A549 (cell line): Measurements from ENCODE around the gene PARD6G. TPM values are rescaled to one million over a fixed set of nuclear protein-coding genes. Genes with fewer than 3 reads are reported as not detected.

Experiments used
- ATAC-seq, 2 experiments: fragments of 200-7000 bp in 1 of 2; fragments of >200 bp in 1 of 2; cut with Nextera tagmentation in 1 of 2; cut with Tn5 transposase in 1 of 2; 3 replicates each; pipeline versions ENCODE4 v1.8.0 to v1.9.1; 2018 to 2020; ENCODE audit warnings: mild to moderate bottlenecking in 1 of 2, moderate library complexity in 1 of 2
- CTCF ChIA-PET: fragments of 300-600 bp; sonication (Branson Sonifier 250); formaldehyde crosslinking; extraction: SDS; loops from one replicate; lab custom pipeline; 2021; ENCODE audit warnings: antibody characterized with exemption, inconsistent platforms; lab: Yijun Ruan, JAX
- POLR2A ChIA-PET: fragments of 350-600 bp; formaldehyde crosslinking; extraction: SDS; loops from one replicate; lab custom pipeline; 2021; ENCODE audit warnings: antibody characterized with exemption, inconsistent platforms; lab: Yijun Ruan, JAX
- DNase-seq, 2 experiments: peaks; one replicate each; pipeline versions ENCODE4 v3.0.0 to v3.0.0-alpha.2; 2011 to 2016; ENCODE audit warnings: low read depth in 1 of 2, low spot score in 1 of 2
- FAIRE-seq: peaks from 2 replicates; lab custom pipeline; 2011; peaks lifted over from hg19 to GRCh38; lab: Jason Lieb, UNC
- H3K27ac ChIP-seq, 2 experiments: fragments of >200 bp; sonication (Bioruptor Twin); formaldehyde crosslinking; 3 replicates each; pipeline ENCODE4 v1.5.1; 2016 to 2017
- H3K4me1 ChIP-seq: fragments of >200 bp; sonication (Bioruptor Twin); formaldehyde crosslinking; 3 replicates; pipeline ENCODE4 v1.6.1; 2016
- H3K4me2 ChIP-seq: fragments of >200 bp; sonication (Bioruptor Twin); formaldehyde crosslinking; 3 replicates; pipeline ENCODE4 v1.6.1; 2016
- H3K4me3 ChIP-seq: fragments of >200 bp; sonication (Bioruptor Twin); formaldehyde crosslinking; 3 replicates; pipeline ENCODE4 v1.5.1; 2016
- H3K9me3 ChIP-seq: fragments of >200 bp; sonication (Bioruptor Twin); formaldehyde crosslinking; 3 replicates; pipeline ENCODE4 v1.6.1; 2016
- CBX8 ChIP-seq: fragments of 200-600 bp; sonication (generic); IDR thresholded peaks from 2 replicates; pipeline ENCODE4 v1.6.1; 2016
- CHD4 ChIP-seq: fragments of 200-600 bp; sonication (generic); IDR thresholded peaks from 2 replicates; pipeline ENCODE4 v1.6.1; 2016; ENCODE audit warnings: antibody characterized with exemption, mild to moderate bottlenecking, borderline replicate concordance
- EHF ChIP-seq: fragments of 250-450 bp; sonication (Bioruptor Pico); IDR thresholded peaks from 2 replicates; pipeline ENCODE4 v1.5.0; 2020; ENCODE audit warnings: mild to moderate bottlenecking
- EHMT2 ChIP-seq: fragments of 200-600 bp; sonication (generic); IDR thresholded peaks from 2 replicates; pipeline ENCODE4 v1.6.1; 2016; ENCODE audit warnings: antibody characterized with exemption, low read depth, mild to moderate bottlenecking, moderate library complexity
- ELK1 ChIP-seq: fragments of 150-350 bp; IDR thresholded peaks from 2 replicates; pipeline ENCODE4 v1.6.1; 2014; ENCODE audit warnings: low read depth, mild to moderate bottlenecking, low read length
- EP300 ChIP-seq, 2 experiments: fragments of >200 bp; sonication (Bioruptor Twin); formaldehyde crosslinking; IDR thresholded peaks; 2 replicates in 1 of 2; 3 replicates in 1 of 2; pipeline ENCODE4 v1.6.1; 2016 to 2017
- ESRRA ChIP-seq: fragments of 150-350 bp; IDR thresholded peaks from 2 replicates; pipeline ENCODE4 v1.6.1; 2014; ENCODE audit warnings: mild to moderate bottlenecking, low read length, borderline replicate concordance
- FOSB ChIP-seq: fragments of 250-450 bp; sonication (Bioruptor Pico); IDR thresholded peaks from 2 replicates; pipeline ENCODE4 v1.5.0; 2020; ENCODE audit warnings: mild to moderate bottlenecking, moderate library complexity
- FOXS1 ChIP-seq: fragments of 250-450 bp; sonication (Bioruptor Pico); IDR thresholded peaks from 2 replicates; pipeline ENCODE4 v1.5.0; 2020; ENCODE audit warnings: mild to moderate bottlenecking, moderate library complexity
- HOXB5 ChIP-seq: fragments of 250-450 bp; sonication (Bioruptor Pico); IDR thresholded peaks from 2 replicates; pipeline ENCODE4 v1.5.0; 2020; ENCODE audit warnings: mild to moderate bottlenecking, moderate library complexity
- JUN ChIP-seq, 2 experiments: fragments of >200 bp; sonication (Bioruptor Twin); formaldehyde crosslinking; IDR thresholded peaks; 2 replicates in 1 of 2; 3 replicates in 1 of 2; pipeline ENCODE4 v1.6.1; 2016 to 2017
- JUNB ChIP-seq: fragments of >200 bp; sonication (Bioruptor Twin); formaldehyde crosslinking; IDR thresholded peaks from 2 replicates; pipeline ENCODE4 v1.6.1; 2016
- MAFK ChIP-seq: fragments of 450-650 bp; IDR thresholded peaks from 2 replicates; pipeline ENCODE4 v1.6.1; 2014; ENCODE audit not compliant: partially characterized antibody
- NPAS2 ChIP-seq: fragments of 250-450 bp; sonication (Bioruptor Pico); IDR thresholded peaks from 2 replicates; pipeline ENCODE4 v1.8.0; 2022; ENCODE audit warnings: mild to moderate bottlenecking, moderate library complexity, borderline replicate concordance
- POLR2AphosphoS2 ChIP-seq: conservative IDR thresholded peaks from 2 replicates; pipeline ENCODE4 v1.6.1; 2012; ENCODE audit warnings: low read length, improper control_type of control experiment, inconsistent platforms
- RAD21 ChIP-seq, 2 experiments: fragments of >200 bp in 1 of 2; sonication (Bioruptor Twin) in 1 of 2; formaldehyde crosslinking in 1 of 2; IDR thresholded peaks in 1 of 2; conservative IDR thresholded peaks in 1 of 2; 2 replicates in 1 of 2; 3 replicates in 1 of 2; pipeline ENCODE4 v1.6.1; 2012 to 2018; ENCODE audit warnings: inconsistent platforms in 1 of 2
- RARB ChIP-seq: fragments of 250-450 bp; sonication (Bioruptor Pico); IDR thresholded peaks from 2 replicates; pipeline ENCODE4 v1.8.0; 2021; ENCODE audit warnings: mild to moderate bottlenecking, moderate library complexity
- RCOR1 ChIP-seq: fragments of 150-350 bp; IDR thresholded peaks from 2 replicates; pipeline ENCODE4 v1.6.1; 2014; ENCODE audit warnings: antibody characterized with exemption, low read length, low read depth
- SMC3 ChIP-seq: fragments of >200 bp; sonication (Bioruptor Twin); formaldehyde crosslinking; IDR thresholded peaks from 3 replicates; pipeline ENCODE4 v1.6.1; 2018; ENCODE audit warnings: inconsistent platforms
- WGBS: methylation state at CpG from one replicate; pipeline ENCODE4 v1.1.6; 2017; ENCODE audit errors: missing lambda C conversion rate; 5-methylcytosine and 5-hydroxymethylcytosine counted together
- polyA plus RNA-seq, 4 experiments: library from polyadenylated mRNA; depleted of rRNA in 3 of 4; stranded (reverse); fragments of >200 nt; fragmentation: RNase III in 1 of 4; extraction: RNeasy Plus Mini Kit Qiagen cat#74134 plus additional on column Dnase treatment in 1 of 4; gene quantifications; 2 replicates in 3 of 4; 3 replicates in 1 of 4; pipeline ENCODE4 v1.2.3, GENCODE V29; 2011 to 2017
- TF ChIP-seq, protein P1 (sequence below): IDR thresholded peaks from 2 replicates; pipeline ENCODE4 v1.6.1; 2012
- TF ChIP-seq, protein P2 (sequence below): fragments of 250-450 bp; sonication (Bioruptor Pico); IDR thresholded peaks from 2 replicates; pipeline ENCODE4 v1.5.0; 2020; ENCODE audit warnings: low read depth, mild to moderate bottlenecking, moderate library complexity
- TF ChIP-seq, protein P3 (sequence below): fragments of >200 bp; sonication (Bioruptor Twin); formaldehyde crosslinking; IDR thresholded peaks from 3 replicates; pipeline ENCODE4 v1.6.1; 2016
- TF ChIP-seq, protein P4 (sequence below): fragments of >200 bp; sonication (Bioruptor Twin); formaldehyde crosslinking; IDR thresholded peaks from 3 replicates; pipeline ENCODE4 v1.5.1; 2016
- TF ChIP-seq, protein P5 (sequence below): fragments of 200-600 bp; sonication (generic); IDR thresholded peaks from 2 replicates; pipeline ENCODE4 v1.6.1; 2016; ENCODE audit warnings: antibody characterized with exemption, mild to moderate bottlenecking, moderate library complexity

Gene PARD6G
- polyA plus RNA-seq, 2 of the 4 experiments (the other 2 are of a cell fraction): 1.6 to 2.3 TPM

DNA sequence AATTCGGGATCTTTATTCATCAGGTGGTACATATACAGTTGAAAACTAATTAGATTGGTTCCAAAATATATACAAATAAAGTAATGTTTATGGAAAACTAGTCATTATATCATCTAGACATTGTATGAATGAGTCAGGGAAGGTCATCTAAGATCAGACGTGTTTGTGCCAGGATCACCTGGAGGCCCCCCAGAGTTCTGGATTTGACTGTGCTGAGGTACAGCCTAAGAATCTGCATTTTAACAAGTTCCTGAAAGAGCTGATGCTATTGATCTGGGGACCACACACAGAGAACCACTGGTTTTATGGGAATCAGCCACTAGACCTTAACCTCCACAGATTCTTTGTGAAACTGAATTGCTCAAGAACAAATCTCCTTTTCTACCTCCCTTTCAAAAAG lies 43.2 kb downstream of the PARD6G start:
- Histone ChIP-seq H3K4me1 (no peaks in the 10 kb centered on the region), H3K4me2 (no peak overlapping the region), H3K27ac (no peak overlapping the region), H3K4me3 (no peak overlapping the region), H3K9me3 (no peaks in the 10 kb centered on the region)
- ATAC-seq (no peak), FAIRE-seq (no peak), DNase-seq (no peak)
- TF ChIP-seq JUN (IDR thresholded peaks at IDR 0.05) (no peak), NPAS2 (CRISPR knock-in tag) (no peak), RAD21 (conservative IDR thresholded peaks at IDR 0.05 in 1 of 2, IDR thresholded peaks at IDR 0.05 in 1 of 2) (no peak), RCOR1 (no peak), HOXB5 (CRISPR knock-in tag) (no peak), CHD4 (no peak)
- TF ChIP-seq, protein P1, sequence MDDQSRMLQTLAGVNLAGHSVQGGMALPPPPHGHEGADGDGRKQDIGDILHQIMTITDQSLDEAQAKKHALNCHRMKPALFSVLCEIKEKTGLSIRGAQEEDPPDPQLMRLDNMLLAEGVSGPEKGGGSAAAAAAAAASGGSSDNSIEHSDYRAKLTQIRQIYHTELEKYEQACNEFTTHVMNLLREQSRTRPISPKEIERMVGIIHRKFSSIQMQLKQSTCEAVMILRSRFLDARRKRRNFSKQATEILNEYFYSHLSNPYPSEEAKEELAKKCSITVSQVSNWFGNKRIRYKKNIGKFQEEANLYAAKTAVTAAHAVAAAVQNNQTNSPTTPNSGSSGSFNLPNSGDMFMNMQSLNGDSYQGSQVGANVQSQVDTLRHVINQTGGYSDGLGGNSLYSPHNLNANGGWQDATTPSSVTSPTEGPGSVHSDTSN: no peak
- TF ChIP-seq, protein P2, sequence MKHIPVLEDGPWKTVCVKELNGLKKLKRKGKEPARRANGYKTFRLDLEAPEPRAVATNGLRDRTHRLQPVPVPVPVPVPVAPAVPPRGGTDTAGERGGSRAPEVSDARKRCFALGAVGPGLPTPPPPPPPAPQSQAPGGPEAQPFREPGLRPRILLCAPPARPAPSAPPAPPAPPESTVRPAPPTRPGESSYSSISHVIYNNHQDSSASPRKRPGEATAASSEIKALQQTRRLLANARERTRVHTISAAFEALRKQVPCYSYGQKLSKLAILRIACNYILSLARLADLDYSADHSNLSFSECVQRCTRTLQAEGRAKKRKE: no peak
- ChIA-PET CTCF (no interaction called here), POLR2A (no interaction called here)
- 78% methylated on average over 2 of the region's 2 CpGs for WGBS

DNA sequence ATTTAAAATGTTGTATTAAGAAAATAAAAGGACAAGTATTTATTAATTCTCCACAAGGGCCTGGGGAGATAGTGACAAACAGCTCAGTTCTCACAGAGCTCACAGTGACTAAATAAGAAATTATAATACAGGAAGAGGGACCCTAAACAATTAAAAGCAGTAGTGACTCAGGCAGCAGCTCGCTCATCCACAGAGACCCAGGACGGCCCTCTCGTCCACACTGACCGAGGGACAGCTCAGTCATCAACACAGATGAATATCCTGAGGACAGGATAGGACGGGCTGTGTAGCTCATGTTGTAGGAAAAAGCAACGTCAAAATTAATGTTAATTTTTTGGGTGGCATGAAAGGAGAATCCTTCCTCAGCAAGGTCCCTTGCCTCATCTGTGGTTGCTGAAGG lies 44.1 kb downstream of the PARD6G start:
- TF ChIP-seq FOXS1 (CRISPR knock-in tag): no peak
- no peak for TF ChIP-seq FOSB (CRISPR knock-in tag)
- TF ChIP-seq, protein P3, sequence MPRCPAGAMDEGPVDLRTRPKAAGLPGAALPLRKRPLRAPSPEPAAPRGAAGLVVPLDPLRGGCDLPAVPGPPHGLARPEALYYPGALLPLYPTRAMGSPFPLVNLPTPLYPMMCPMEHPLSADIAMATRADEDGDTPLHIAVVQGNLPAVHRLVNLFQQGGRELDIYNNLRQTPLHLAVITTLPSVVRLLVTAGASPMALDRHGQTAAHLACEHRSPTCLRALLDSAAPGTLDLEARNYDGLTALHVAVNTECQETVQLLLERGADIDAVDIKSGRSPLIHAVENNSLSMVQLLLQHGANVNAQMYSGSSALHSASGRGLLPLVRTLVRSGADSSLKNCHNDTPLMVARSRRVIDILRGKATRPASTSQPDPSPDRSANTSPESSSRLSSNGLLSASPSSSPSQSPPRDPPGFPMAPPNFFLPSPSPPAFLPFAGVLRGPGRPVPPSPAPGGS: no peak
- TF ChIP-seq POLR2AphosphoS2: no peak
- TF ChIP-seq ESRRA: no peak
- no peak for TF ChIP-seq CBX8
- TF ChIP-seq, protein P4, sequence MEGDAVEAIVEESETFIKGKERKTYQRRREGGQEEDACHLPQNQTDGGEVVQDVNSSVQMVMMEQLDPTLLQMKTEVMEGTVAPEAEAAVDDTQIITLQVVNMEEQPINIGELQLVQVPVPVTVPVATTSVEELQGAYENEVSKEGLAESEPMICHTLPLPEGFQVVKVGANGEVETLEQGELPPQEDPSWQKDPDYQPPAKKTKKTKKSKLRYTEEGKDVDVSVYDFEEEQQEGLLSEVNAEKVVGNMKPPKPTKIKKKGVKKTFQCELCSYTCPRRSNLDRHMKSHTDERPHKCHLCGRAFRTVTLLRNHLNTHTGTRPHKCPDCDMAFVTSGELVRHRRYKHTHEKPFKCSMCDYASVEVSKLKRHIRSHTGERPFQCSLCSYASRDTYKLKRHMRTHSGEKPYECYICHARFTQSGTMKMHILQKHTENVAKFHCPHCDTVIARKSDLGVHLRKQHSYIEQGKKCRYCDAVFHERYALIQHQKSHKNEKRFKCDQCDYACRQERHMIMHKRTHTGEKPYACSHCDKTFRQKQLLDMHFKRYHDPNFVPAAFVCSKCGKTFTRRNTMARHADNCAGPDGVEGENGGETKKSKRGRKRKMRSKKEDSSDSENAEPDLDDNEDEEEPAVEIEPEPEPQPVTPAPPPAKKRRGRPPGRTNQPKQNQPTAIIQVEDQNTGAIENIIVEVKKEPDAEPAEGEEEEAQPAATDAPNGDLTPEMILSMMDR: no peak
- TF ChIP-seq MAFK: no peak
- no peak for TF ChIP-seq JUNB
- TF ChIP-seq EHMT2: no peak
- TF ChIP-seq, protein P2: no peak
- TF ChIP-seq NPAS2 (CRISPR knock-in tag): no peak
- no peak for TF ChIP-seq JUN (IDR thresholded peaks at IDR 0.05)
- no peak for TF ChIP-seq EHF (CRISPR knock-in tag)
- TF ChIP-seq ELK1: no peak
- TF ChIP-seq EP300 (IDR thresholded peaks at IDR 0.05): no peak
- no peak for TF ChIP-seq RARB (CRISPR knock-in tag)
- TF ChIP-seq SMC3: no peak
- TF ChIP-seq, protein P5, sequence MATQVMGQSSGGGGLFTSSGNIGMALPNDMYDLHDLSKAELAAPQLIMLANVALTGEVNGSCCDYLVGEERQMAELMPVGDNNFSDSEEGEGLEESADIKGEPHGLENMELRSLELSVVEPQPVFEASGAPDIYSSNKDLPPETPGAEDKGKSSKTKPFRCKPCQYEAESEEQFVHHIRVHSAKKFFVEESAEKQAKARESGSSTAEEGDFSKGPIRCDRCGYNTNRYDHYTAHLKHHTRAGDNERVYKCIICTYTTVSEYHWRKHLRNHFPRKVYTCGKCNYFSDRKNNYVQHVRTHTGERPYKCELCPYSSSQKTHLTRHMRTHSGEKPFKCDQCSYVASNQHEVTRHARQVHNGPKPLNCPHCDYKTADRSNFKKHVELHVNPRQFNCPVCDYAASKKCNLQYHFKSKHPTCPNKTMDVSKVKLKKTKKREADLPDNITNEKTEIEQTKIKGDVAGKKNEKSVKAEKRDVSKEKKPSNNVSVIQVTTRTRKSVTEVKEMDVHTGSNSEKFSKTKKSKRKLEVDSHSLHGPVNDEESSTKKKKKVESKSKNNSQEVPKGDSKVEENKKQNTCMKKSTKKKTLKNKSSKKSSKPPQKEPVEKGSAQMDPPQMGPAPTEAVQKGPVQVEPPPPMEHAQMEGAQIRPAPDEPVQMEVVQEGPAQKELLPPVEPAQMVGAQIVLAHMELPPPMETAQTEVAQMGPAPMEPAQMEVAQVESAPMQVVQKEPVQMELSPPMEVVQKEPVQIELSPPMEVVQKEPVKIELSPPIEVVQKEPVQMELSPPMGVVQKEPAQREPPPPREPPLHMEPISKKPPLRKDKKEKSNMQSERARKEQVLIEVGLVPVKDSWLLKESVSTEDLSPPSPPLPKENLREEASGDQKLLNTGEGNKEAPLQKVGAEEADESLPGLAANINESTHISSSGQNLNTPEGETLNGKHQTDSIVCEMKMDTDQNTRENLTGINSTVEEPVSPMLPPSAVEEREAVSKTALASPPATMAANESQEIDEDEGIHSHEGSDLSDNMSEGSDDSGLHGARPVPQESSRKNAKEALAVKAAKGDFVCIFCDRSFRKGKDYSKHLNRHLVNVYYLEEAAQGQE: no peak
- no peak overlapping the region for H3K4me3 ChIP-seq
- FAIRE-seq: no peak
- no peak for DNase-seq
- H3K9me3 ChIP-seq: no peaks in the 10 kb centered on the region
- WGBS: 74% methylated on average over 6 of the region's 6 CpGs
- no peak for ATAC-seq
- ChIA-PET CTCF (interaction anchor here (0.9 to 1.2 kb wide), 3 partner anchors 46 to 55 kb away, joined by 3 to 4 read pairs (median 3); no protein-coding TSS in a partner anchor), POLR2A (no interaction called here)
- H3K27ac ChIP-seq: no peak overlapping the region
- no peaks in the 10 kb centered on the region for H3K4me1 ChIP-seq
- H3K4me2 ChIP-seq: no peak overlapping the region
